ENCODE results near the gene VDR.

Gene VDR

GRCh38 chr12:47930634-47931033, 25.8 kb upstream of the VDR start:
- no peak for DNase-seq (ENCODE audit: low read depth)

DNA sequence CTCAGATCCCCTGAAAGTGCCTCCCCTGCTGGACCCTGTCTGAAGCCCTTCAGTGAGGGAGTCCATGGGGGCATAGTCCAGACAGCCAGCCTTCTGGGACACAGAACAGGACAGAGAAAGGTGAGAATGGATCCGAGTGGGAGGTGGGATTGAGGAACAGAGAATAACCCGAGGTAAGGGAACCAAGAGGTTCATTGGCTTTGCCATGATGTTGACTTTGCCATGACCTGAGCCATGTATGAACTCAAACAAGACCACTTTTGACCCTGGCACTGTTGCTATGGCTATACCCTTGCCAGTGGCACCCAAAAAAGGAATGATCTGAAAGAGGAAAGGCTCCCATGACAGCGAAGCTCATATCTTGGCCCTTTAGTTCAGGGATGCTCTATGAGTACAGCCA, 22.6 kb upstream of the VDR start:
- DNase-seq (ENCODE audit: low read depth), result no peak

- no peak for DNase-seq (ENCODE audit: low read depth)
Observed at GRCh38 chr12:47921907-47922306, 17.1 kb upstream of the VDR start.

- no peak for DNase-seq (ENCODE audit: low read depth)
Observed at GRCh38 chr12:47920913-47921312, 16.1 kb upstream of the VDR start.

GRCh38 chr12:47913081-47913480, 8.3 kb upstream of the VDR start:
- no peak for DNase-seq (ENCODE audit: low read depth)

- DNase-seq (ENCODE audit: low read depth), result no peak
Observed at GRCh38 chr12:47912556-47912955, 7.8 kb upstream of the VDR start.

- no peak for DNase-seq (ENCODE audit: low read depth)
Observed at GRCh38 chr12:47910981-47911380, 6.2 kb upstream of the VDR start.

DNA sequence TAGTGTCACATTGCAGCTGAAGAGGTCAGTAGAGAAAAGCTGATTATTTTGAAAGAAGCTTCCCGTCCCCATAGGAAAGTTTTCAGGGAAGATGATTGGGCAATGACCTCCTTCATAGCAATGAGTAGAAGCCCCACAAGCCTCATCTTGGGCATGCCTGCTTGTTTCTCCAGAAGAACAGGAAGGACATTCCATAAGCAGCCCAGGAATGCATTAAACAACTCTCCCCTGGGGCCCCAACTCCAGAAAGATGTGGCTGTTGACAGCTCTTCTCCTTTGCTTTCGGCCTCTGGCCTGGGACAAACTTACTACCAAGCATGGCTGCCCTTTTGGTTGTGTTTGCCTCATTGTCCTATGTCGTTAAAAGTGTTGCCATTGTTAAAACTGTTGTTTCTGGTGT, 5.7 kb upstream of the VDR start:
- no peak for DNase-seq (ENCODE audit: low read depth)

DNA sequence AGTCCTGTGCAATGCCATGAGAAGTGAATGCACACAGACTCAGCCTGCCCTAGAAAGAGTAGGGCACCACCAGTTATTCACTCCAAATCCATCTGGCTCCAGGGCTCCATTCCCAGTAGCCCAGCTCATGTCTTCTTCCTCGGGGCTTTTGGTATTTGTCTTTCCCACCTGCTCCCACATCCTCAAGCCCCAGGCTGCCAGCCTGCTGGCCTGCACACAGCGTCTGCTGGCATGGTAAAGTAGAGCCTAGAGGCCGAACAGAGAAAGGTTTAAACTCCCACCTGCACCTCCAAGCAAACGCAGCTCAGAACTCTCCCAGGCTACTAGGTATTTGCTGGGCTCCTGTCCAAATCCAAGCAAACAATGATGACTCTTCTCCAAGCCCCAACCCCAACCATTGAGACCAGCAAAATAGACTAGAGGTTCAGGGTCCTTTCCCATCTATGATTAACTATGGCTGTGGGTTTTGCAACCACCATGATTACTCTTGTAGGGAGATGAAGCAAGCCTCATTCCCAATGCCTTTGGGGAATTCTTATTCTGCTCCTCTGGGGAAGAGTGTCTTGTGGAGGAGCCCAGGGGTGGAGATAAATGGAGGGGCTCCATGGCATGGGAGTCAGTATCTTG, 5.2 kb upstream of the VDR start:
- no peak for DNase-seq (ENCODE audit: low read depth)

DNA sequence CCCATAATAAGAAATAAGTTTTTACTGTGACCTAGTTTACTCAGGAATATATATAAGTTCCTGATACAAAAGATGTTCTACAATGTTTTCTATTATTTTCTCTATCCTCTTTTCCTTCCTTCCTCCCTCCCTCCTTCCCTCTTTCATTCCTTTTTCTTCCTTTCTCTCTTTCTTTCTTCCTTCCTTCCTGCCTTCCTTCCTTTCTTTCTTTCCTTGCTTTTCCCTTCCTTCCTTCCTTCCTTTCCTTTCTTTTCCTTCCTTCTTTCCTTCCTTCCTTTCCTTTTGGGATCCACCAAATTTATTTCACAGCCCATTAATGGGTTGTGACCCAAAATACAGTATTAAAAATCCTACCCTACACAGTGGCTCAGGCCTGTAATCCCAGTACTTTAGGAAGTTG, 3.9 kb upstream of the VDR start:
- DNase-seq (ENCODE audit: low read depth), result no peak

GRCh38 chr12:47907851-47908454, 3.2 kb upstream of the VDR start:
- no peak for DNase-seq (ENCODE audit: low read depth)

- DNase-seq (ENCODE audit: low read depth), result peak; percentile 56
Observed at GRCh38 chr12:47903927-47904712, 674 bp downstream of the VDR start.

DNA sequence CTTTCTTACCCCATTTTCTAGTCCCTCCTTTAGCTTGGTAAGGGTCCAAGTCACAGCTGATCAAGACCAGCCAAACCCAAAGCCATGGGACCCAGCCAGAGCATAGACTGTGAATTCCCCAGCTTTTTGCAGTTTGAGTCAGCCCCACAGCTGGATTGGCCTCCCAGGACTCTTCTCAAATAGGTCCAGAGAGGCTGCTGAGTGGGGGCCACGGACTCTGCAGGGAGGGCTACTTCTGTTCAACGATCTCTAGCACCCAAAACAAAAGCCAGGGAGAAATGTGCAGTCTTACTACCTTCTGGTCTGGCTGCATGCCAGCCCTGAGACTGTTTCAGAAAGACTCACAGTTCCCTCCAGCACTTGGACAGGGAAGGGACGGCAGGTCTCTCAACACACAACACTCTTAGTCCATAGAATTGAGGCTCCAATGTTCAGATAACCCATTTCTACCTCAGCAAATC, 1.6 kb downstream of the VDR start:
- no peak for DNase-seq (ENCODE audit: low read depth)

DNA sequence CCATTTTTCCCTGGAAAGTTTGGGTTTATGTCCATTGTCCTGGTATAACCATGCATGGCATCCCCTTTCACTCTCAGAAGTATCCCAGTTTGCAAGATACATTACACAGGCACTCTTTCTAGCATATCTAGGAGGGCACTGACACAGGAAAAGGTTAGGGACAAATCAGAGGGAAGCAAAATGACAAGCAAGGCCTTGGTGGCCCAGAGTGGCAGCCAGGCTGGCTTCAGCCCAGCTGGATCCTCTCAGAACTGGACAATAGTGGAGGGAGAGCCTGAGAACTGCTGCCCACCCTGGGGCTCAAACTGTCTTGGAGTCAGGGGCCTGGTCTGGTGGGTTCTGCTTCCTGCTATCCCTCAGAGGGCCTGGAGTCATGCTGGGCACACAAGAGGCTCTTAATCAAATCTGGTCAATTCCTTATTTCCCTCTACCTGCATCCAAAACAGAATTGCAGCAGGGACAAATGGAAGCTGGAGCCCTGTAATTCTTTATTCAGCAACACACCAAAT, 2.6 kb downstream of the VDR start:
- no peak for DNase-seq (ENCODE audit: low read depth)

GRCh38 chr12:47901718-47902093, 3.1 kb downstream of the VDR start:
- no peak for DNase-seq (ENCODE audit: low read depth)

GRCh38 chr12:47901063-47901717, 3.6 kb downstream of the VDR start:
- DNase-seq (ENCODE audit: low read depth), result no peak

GRCh38 chr12:47900131-47901062, 4.4 kb downstream of the VDR start:
- DNase-seq (ENCODE audit: low read depth), result no peak

DNA sequence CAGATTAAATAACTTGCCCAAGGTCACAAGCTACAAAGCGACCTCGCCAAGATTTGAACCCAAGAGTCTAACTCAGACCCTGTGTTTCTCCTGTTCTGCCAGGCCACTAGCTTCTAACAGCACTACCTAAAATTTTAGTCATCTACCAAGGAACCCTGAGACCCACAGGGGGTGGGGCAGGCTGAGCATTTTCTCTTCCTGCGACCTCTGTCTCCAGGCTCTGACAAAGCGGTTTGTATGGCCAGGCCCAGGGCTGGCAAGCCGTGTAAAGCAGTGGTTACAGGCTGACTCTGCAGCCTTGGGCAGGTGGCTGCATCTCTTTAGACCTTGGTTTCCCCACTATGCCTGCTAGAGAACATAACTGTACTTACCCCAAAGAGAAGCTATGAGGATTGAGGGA, 5.3 kb downstream of the VDR start:
- no peak for DNase-seq (ENCODE audit: low read depth)

- no peak for DNase-seq (ENCODE audit: low read depth)
Observed at GRCh38 chr12:47896633-47897032, 8.2 kb downstream of the VDR start.

DNA sequence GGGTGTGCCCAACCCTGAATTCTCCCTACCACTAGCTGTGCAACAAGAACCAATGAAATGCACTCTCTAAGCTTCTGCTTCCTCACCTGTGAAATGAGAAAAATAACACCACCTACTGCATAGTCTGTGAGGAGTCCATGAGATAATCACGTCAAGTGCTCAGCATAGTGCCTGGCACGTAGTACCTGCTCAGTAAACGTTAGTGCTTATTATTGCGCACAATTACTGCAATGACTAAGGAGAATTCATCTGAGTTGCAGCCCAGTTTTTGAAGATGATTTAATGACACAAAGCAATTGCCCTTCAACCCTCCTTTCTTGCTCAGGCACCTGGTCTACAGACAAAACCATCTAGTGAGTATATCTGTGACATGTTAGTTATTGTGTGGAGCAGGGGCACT, 8.8 kb downstream of the VDR start:
- DNase-seq (ENCODE audit: low read depth), result no peak

DNA sequence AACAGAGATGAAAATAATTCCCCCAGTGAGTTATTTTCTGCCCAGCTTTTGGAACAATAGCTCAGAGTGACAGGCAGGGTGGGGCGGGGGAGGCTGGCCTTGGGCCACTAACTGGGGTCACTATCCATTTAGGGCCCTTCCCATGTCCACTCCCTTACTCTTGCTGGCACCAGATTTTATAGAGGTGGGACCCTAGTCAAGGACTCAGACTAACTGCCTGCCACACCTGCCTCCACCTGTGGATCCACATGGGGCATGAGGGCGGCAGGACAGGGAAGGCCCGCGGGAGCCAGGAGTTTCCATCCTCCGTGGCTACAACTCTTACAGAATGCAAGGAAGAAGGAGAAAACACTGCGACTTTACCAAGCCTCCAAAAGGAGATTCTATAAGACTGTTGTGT, 10.1 kb downstream of the VDR start:
- no peak for DNase-seq (ENCODE audit: low read depth)

DNA sequence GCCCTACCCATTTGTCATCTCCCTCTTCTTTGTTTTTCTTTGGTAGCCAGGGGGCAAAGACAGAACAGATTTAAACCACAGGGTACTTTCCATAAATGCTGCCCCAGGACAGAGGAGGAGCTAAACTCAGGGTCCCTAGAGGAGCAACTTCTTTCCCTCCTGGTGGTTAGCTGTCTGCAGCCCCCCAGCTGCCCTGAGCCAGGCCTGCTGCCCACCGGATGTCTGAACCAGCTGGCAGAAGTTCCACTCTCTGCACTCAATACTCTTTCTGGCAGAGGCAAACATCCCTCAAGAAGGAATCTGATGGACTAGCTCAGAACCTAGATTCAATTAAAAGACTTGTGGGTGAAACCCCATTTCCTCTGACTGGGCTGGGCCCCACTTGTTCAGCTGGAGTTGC, 10.7 kb downstream of the VDR start:
- no peak for DNase-seq (ENCODE audit: low read depth)
